Right lung (tissue), 5 donors: ENCODE data around the gene PEX12. TPM values are rescaled to one million over a fixed set of nuclear protein-coding genes. Genes with fewer than 3 reads are reported as not detected.
"Not testable (repeated sequence)": the region's sequence is repeated elsewhere in the genome, so short reads cannot be mapped to it uniquely, and the experiment has no call there.

Experiments used
- DNase-seq, 2 donors: peaks; one replicate each; pipeline ENCODE4 v3.0.0-alpha.2; 2013
- polyA plus RNA-seq, 5 donors: library from polyadenylated mRNA; unstranded; fragments of 120-200 nt; gene quantifications; one replicate each; pipeline versions ENCODE4 v1.2.1 to v1.2.3, GENCODE V29; 2013; ENCODE audit warnings: inconsistent platforms in 1 of 5, low replicate concordance in 1 of 5; ENCODE audit not compliant: insufficient read length in 5 of 5, insufficient read depth in 1 of 5

PEX12 gene
- polyA plus RNA-seq, 5 donors: 8.8 to 10.6 (median 9.8) TPM

DNA sequence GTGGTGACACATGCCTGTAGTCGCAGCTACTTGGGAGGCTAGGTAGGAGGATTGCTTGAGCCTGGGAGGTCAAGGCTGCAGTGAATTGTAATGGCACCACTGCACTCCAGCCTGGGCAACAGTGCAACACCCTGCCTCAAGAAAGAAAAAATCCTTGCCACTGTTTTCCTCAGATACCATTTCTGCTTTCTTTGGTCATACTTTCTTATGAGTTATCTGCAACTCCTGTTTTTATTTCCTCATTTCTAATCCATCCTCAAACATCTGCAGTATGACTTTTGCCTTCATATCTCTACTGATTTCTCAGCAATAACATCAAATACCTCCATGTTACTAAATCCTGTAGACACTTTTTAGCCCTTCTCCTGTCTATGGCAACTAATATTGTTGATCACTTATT lies 5.7 kb upstream of the PEX12 start:
- DNase-seq: no peak

DNA sequence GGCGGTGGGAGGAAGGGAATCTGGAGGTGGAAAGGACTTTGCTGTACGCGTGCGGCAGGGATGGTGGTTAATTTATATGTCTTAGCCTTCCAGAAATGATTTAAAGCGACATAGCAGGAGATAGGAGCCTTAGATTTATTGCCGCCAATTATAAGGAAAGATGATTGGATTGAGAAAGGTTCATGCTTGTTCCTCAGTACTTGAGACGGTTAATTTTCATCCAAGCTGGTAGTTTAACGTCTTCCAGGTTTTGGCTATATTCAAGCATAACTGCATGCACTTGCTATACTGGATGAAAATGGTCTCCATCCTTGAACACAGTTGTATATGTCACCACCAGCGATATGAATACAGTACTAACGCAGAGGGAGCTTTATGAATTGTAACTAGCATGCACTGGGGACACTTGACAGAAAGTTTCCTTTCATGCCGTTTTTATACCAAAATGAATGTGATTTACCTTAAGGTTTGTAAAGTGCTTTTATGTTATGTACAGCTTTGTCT lies 610 bp upstream of the PEX12 start:
- no peak for DNase-seq

DNA sequence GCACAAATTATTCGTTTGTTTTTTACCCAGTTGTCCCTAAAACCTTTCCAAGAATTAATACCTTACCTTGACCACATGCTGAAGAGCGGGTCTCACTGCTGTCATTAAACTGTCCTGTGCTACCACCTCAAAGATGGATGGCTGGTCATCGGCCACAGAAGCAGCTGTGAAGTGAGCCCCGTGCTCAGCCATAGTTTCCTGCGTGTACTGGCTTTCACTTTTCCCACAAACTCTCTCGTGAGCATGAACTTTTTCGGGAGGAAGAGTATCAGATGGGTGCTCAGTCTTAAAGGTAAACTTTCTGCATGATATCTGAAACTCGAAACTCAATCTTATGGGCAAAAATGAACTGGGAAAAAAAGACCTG lies 558 bp downstream of the PEX12 start:
- peak in 1 of 2 donors; percentile 10 for DNase-seq

DNA sequence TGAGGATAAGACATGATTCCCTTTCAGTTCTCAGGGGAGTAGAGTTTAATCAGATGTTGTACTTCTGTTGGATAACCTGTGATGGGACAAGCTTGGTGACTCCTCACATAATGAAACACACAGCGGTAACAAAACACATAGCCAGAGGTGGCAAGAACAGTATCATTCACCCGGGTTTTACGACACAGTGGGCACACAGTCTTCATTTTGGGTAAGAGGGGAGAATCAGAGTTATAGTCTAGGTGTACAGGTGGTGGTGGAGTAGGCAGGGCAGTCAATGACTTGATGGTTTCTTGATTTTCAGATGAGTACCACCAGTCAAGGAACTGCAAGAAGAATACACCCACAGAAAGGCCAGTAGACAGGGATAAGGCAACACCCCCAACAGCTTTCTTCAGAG lies 2.6 kb downstream of the PEX12 start:
- no peak for DNase-seq

GRCh38 chr17:35569405-35569804 lies 9.0 kb downstream of the PEX12 start:
- no peak for DNase-seq

GRCh38 chr17:35568561-35568960 lies 9.8 kb downstream of the PEX12 start:
- DNase-seq: no peak

GRCh38 chr17:35566968-35567367 lies 11.4 kb downstream of the PEX12 start:
- DNase-seq: no peak

DNA sequence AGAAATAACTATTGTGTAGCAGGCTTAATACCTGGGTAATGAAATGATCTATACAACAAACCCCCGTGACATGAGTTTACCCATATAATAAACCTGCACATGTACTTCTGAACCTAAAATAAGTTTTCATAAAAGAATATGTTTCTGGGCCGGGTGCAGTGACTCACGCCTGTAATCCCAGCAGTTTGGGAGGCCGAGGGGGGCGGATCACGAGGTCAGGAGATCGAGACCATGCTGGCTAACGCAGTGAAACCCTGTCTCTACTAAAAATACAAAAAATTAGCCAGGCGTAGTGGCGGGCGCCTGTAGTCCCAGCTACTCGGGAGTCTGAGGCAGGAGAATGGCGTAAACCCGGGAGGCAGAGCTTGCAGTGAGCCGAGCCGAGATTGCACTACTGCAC lies 15.2 kb downstream of the PEX12 start:
- not testable (repeated sequence) for DNase-seq

DNA sequence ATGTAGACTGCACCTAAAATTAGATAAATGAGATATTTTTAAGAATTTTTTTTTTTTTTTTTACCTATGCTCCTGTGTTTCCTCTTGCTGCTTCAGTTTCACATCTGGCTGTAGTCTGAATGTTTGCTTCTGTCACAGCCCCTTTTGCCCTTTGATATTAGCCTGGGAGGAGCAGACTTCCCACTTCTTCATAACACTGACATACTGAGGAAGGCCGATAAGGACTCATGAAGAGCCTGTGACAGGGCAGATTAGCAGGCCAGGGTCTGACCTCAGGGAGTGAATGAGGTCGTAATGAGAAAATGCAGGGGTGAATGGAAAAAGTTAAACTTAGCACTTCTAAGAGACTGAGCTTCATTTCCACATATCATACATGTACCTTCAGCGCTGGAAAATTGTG lies 17.7 kb downstream of the PEX12 start, which contains the start of gene SLFN14:
TSS of gene SLFN14 (minus strand) at position 117 of the 400 bp plus-strand sequence. CDS start 2,757 bp downstream, outside the sequence.
- no peak for DNase-seq

- DNase-seq: no peak
Measured at GRCh38 chr17:35559495-35560210, 18.7 kb downstream of the PEX12 start.

DNA sequence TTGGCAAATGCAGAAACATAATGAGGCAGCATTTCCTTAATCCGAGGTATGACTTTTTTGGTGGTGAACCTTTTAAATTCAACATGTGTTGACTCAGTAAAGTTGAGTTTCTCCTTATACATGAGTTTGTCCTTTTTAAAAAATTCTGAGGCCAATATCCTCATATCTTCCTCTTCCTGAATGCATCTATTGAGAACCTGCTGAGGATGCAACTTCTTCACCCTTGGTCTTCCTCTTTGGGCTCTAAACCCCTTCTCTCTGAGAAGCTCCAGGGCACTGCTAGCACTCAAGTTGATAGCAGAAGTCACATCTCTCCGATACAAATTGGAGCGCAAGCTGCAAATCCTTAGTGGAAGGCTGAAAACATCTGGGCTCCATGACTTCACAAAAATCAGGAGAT lies 21.0 kb downstream of the PEX12 start:
- no peak for DNase-seq

DNA sequence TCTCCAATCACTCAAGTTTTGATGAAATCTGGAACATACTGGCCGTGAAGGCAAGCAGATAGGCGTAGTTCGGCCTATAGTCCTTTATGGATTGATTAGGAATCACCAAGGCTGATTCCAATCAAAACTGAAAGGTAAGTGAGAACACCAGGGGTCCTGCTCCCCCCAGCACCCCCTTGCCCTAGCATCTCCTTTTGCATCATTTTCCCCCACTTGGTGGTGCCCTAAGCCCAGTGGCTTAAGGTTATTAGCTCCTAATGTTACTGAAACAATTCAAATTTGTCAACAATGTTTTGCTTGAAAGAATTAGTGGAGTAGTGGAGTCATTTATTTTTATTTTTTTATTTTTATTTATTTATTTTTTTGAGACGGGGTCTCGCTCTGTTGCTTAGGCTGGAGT lies 22.7 kb downstream of the PEX12 start:
- no peak for DNase-seq

- DNase-seq: no peak
Measured at GRCh38 chr17:35554668-35555067, 23.7 kb downstream of the PEX12 start.

DNA sequence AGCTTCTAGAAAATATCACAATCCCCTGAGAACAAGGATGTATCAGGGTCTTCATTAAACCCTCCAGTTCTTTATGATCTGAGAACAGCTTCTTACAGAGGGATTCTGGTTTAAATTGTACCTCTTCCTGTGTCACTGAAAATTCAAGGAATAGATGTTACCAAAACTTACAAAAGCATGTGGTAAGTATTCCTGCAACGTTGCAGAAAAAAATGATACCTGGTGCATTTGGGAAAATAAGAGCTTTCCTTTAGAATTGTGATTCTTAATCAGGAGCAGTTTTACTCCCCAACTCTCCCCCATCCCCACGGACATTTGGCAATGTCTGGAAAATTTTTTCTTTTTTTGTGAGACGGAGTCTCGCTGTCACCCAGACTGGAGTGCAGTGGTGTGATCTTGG lies 25.1 kb downstream of the PEX12 start:
- DNase-seq: no peak

- no peak for DNase-seq
Measured at GRCh38 chr17:35548978-35549377, 29.4 kb downstream of the PEX12 start.

- DNase-seq: peak in 1 of 2 donors; percentile 73
Measured at GRCh38 chr17:35548208-35548810, 30.1 kb downstream of the PEX12 start.

DNA sequence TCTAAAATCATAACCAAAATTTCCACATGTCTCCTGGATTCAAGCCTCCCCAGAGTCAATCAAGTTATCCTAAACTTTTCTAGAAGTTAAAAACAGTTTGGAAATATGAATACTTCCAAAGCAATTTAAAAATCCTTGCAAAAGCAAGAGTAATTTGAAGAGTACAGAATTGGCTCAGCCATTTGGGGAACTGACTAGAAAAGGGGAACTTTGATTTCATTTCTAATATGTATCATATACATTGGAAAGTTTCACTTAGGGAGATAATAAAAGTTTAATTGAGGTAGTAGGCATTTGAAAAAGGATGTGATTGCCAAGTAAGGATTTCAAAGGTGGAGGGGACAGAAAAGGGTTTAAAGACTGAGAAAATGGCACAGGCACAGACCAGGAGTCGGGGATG lies 31.9 kb downstream of the PEX12 start:
- DNase-seq: no peak

- no peak for DNase-seq
Measured at GRCh38 chr17:35545150-35545549, 33.2 kb downstream of the PEX12 start.

GRCh38 chr17:35543856-35544255 lies 34.5 kb downstream of the PEX12 start:
- DNase-seq: no peak

- no peak for DNase-seq
Measured at GRCh38 chr17:35542990-35543389, 35.4 kb downstream of the PEX12 start.

GRCh38 chr17:35541434-35541833 lies 36.9 kb downstream of the PEX12 start:
- DNase-seq: no peak

GRCh38 chr17:35540589-35541404 lies 37.6 kb downstream of the PEX12 start:
- DNase-seq: peak in 1 of 2 donors; percentile 27

DNA sequence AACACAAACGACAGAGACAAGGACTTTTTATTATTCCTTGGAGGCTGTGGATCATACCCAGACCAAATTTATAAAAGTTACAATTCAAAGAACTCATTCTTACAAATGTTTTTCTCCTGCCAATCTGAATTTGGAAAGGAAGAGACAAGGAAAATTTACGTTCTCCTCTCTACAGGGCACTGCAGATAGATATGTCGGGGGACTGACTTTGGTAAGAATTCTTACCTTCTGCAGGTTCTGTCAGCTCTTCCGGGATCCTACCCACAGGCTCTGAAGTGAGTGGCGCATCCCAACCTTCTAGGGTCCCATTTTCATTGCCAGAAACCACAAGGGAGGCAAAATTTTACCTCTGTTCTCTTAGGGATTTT lies 38.7 kb downstream of the PEX12 start:
- no peak for DNase-seq
